ENCODE results near the gene DMD. TPM values are rescaled to one million over a fixed set of nuclear protein-coding genes. Genes with fewer than 3 reads are reported as not detected.
A peak's percentile ranks its signal among the peaks of the same experiment; 100 is the strongest.

The DMD gene
- total RNA-seq, 2 experiments from 2014 or later, result 0.85 to 1.8 TPM

DNA sequence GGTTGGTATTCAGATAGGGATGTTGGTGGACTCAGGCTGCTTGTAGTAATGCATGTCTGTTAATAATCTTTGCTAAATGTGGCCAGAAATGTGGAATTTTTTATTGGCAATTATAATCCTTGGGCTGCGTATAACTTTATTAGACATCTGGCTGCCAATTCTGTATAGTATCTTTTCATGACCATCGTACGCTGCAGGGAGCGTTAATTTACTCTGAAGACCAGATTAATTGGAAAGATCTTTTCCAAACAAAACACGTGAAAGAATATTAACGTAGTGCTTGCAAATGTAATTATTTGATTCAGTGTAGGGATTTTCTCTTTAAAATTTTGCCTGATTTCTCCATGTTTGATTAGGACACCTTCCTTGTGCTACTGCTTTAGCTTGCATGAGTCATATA lies 2100.7 kb downstream of the DMD start:
- Mint-ChIP-seq H3K9me3 (ENCODE audit: low read depth) (no peaks in the 10 kb centered on the region), H3K27ac (no peak overlapping the region), H3K27me3 (peaks cover 7% of the 10 kb centered on the region), H3K4me1 (peaks cover 8% of the 10 kb centered on the region), H3K36me3 (ENCODE audit: low read depth) (no peaks in the 10 kb centered on the region), H3K4me3 (no peak overlapping the region)
- intact Hi-C loops (cut with DNase I, micrococcal nuclease), result loop anchor here in 1 of 2 experiments (5.0 kb wide), 1 partner anchor 53 kb away; no protein-coding TSS in a partner anchor
- no peak for DNase-seq
- ChIA-PET CTCF (no interaction called here), POLR2A (no interaction called here)
- no peak for ATAC-seq

DNA sequence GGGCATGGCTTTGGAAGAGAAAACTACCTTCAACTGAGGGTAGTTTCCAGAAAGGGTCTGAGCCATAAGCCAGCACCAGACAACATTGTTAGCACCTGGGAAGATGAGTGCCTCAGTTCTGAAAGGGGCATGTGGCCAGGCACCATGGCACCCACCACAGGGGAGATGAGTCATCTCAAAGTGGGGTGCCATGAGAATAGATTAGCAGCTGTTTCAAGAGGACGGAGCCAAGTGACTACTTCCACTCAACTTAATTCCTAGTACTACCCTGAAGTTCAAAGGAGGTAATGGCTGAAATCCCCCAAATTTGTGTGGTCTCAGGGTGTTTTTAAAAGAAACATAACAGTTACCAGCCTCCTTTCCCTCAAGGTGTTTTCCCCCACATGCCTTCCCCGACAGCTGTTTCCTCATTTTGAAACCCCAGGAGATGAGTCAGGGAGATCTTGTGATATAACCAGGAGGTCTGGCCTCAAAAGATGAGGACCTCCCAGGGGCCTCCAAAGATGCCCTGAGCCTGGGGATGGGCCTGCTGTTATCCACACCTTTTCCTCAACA lies 2111.7 kb downstream of the DMD start:
- DNase-seq (peak; percentile 75), ATAC-seq (peak; percentile 94)
- Mint-ChIP-seq H3K4me3 (no peak overlapping the region), H3K27ac (peak overlapping the region; percentile 60), H3K4me1 (peaks cover 11% of the 10 kb centered on the region), H3K36me3 (ENCODE audit: low read depth) (no peaks in the 10 kb centered on the region), H3K9me3 (ENCODE audit: low read depth) (no peaks in the 10 kb centered on the region), H3K27me3 (no peaks in the 10 kb centered on the region)
- POLR2A ChIA-PET, result no interaction called here
- intact Hi-C loops (cut with DNase I, micrococcal nuclease), result loop anchor here (1.0 to 5.0 kb wide), 3 partner anchors 37 to 441 kb away; no protein-coding TSS in a partner anchor
- CTCF ChIA-PET, result interaction anchor here (0.7 to 1.2 kb wide), 4 partner anchors 10 to 274 kb away, joined by 3 to 4 read pairs (median 4); no protein-coding TSS in a partner anchor

DNA sequence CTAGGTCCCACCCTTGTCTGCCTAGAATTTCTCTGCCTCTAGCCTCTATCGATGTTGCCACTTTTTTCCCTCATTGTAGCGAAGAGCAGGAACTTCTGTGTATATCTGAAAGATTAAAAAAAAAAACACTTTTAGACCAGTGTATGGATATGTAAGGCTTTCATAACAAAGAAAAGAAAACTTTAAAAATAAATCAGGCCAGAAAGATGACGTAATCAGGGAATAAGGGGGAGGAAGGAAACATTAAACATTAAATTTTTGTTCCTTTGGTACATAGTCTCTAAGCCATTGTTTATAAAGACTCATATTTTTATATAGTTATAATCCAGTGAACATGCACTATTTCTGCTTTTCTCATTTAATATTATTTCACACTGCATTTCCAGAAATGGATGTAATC lies 2113.3 kb downstream of the DMD start:
- ChIA-PET POLR2A (no interaction called here), CTCF (no interaction called here)
- intact Hi-C loops (cut with DNase I, micrococcal nuclease), result loop anchor here (2.0 to 5.0 kb wide), 2 partner anchors 36 to 439 kb away; no protein-coding TSS in a partner anchor
- no peaks in the 10 kb centered on the region for H3K27me3 Mint-ChIP-seq
- H3K4me1 Mint-ChIP-seq, result peaks cover 13% of the 10 kb centered on the region
- ATAC-seq (no peak), DNase-seq (no peak)
- no peak overlapping the region for H3K4me3 Mint-ChIP-seq
- no peak overlapping the region for H3K27ac Mint-ChIP-seq
- no peaks in the 10 kb centered on the region for H3K9me3 Mint-ChIP-seq (ENCODE audit: low read depth)
- no peaks in the 10 kb centered on the region for H3K36me3 Mint-ChIP-seq (ENCODE audit: low read depth)

DNA sequence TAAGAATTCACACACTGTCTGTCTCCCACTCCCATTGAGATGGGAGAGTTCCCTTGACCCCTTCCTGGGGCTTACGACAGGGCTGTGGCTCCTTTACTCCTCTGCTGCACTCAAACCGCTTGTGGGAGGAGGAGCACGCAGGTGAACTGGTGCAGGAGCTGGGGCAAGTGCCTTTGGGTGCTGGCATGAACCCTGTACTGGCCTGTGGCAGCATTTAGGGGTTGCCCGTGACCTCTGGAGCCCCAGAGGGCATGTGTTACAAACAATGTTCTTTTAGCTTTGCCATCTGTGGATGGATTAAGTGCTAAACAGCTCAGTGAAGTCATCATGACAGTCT lies 2117.7 kb downstream of the DMD start:
- ChIA-PET CTCF (no interaction called here), POLR2A (no interaction called here)
- intact Hi-C loops (cut with DNase I, micrococcal nuclease), result no loop called here

DNA sequence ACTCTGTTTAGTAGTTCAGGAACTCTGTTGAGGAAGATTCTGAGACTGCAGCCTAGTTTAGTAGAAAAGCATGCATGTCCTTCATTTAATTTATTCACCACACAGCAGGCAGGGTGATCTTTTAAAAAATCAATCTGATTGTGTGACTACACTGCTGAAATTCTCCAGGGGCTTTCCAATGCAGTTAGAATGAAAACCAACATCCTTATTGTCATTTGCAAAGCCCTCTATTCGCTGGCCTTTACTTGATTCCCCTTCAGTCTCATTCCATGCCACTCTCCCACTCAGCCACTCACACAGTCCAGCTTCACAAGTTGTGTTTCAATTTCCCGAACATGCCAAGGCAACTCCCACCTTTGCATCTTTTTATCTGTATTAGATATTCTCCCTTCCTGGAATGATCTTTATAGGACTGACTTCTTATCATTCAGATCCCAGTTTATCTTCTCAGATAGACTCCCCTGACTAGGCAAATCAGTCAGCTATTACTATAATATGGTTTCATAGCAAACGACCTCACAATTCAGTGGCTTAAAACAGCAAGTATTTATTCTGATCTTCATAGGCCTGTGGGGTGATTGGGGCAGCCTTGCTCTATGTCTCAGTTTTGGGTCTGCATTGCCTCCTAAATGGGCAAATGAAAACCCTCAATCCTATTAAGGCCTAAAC lies 2118.2 kb downstream of the DMD start:
- ATAC-seq (peak; percentile 60), DNase-seq (no peak)
- no peaks in the 10 kb centered on the region for H3K27me3 Mint-ChIP-seq
- H3K4me1 Mint-ChIP-seq, result peaks cover 3% of the 10 kb centered on the region
- intact Hi-C loops (cut with DNase I, micrococcal nuclease), result no loop called here
- POLR2A ChIA-PET, result no interaction called here
- no peaks in the 10 kb centered on the region for H3K9me3 Mint-ChIP-seq (ENCODE audit: low read depth)
- no peak overlapping the region for H3K4me3 Mint-ChIP-seq
- CTCF ChIA-PET, result no interaction called here
- H3K36me3 Mint-ChIP-seq (ENCODE audit: low read depth), result no peaks in the 10 kb centered on the region
- no peak overlapping the region for H3K27ac Mint-ChIP-seq

More for the DNA sequence above, 2117.7 kb downstream of the DMD start:
- H3K4me1 Mint-ChIP-seq, result peaks cover 5% of the 10 kb centered on the region
- no peak for DNase-seq
- no peaks in the 10 kb centered on the region for H3K36me3 Mint-ChIP-seq (ENCODE audit: low read depth)
- ATAC-seq, result no peak
- H3K4me3 Mint-ChIP-seq, result no peak overlapping the region
- no peak overlapping the region for H3K27ac Mint-ChIP-seq
- no peaks in the 10 kb centered on the region for H3K9me3 Mint-ChIP-seq (ENCODE audit: low read depth)
- H3K27me3 Mint-ChIP-seq, result no peaks in the 10 kb centered on the region

DNA sequence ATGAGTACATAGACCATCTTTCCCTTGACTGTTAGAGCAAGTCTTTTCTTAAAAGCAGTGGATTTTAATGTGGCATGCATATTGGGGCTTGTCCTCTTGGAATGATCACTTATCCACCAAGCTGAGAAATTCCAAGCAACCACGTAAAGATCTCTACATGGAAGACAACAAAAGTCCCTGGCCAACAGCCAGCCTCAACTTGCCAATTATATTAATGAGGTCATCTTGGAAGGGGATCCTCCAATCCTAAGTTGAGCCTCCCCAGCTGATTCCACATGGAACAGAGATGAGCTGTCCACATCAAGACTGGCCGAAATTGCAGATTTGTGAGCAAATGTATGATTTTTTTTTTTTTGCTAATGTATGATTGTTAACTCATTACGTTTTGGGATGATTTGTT lies 2118.9 kb downstream of the DMD start:
- no peak for DNase-seq
- H3K4me3 Mint-ChIP-seq, result no peak overlapping the region
- POLR2A ChIA-PET, result no interaction called here
- CTCF ChIA-PET, result no interaction called here
- peaks cover 3% of the 10 kb centered on the region for H3K4me1 Mint-ChIP-seq
- no peaks in the 10 kb centered on the region for H3K36me3 Mint-ChIP-seq (ENCODE audit: low read depth)
- no peaks in the 10 kb centered on the region for H3K9me3 Mint-ChIP-seq (ENCODE audit: low read depth)
- intact Hi-C loops (cut with DNase I, micrococcal nuclease), result no loop called here
- H3K27me3 Mint-ChIP-seq, result no peaks in the 10 kb centered on the region
- no peak overlapping the region for H3K27ac Mint-ChIP-seq
- no peak for ATAC-seq

DNA sequence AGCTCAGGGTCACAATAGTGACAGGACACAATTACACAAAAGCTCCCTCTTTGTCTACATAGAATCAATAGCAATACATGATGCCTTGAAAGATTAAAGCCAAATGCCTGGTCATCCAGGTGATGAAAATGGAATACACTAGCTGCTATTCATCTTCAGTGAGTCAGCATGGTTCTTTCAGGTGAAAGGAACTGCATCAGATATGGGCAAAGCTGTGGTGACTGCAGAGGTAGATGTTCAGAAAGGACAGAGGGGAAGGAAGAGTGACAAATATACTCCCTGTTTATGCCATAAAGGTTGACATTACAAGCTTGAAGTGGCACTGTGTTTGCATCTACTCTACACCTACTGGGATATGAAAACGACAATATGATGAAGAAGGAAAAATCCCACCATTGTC lies 2119.5 kb downstream of the DMD start:
- peak; percentile 49 for ATAC-seq
- peaks cover 3% of the 10 kb centered on the region for H3K4me1 Mint-ChIP-seq
- H3K9me3 Mint-ChIP-seq (ENCODE audit: low read depth), result no peaks in the 10 kb centered on the region
- no peak overlapping the region for H3K4me3 Mint-ChIP-seq
- no peak overlapping the region for H3K27ac Mint-ChIP-seq
- POLR2A ChIA-PET, result no interaction called here
- H3K27me3 Mint-ChIP-seq, result no peaks in the 10 kb centered on the region
- CTCF ChIA-PET, result no interaction called here
- intact Hi-C loops (cut with DNase I, micrococcal nuclease), result no loop called here
- no peaks in the 10 kb centered on the region for H3K36me3 Mint-ChIP-seq (ENCODE audit: low read depth)
- no peak for DNase-seq

DNA sequence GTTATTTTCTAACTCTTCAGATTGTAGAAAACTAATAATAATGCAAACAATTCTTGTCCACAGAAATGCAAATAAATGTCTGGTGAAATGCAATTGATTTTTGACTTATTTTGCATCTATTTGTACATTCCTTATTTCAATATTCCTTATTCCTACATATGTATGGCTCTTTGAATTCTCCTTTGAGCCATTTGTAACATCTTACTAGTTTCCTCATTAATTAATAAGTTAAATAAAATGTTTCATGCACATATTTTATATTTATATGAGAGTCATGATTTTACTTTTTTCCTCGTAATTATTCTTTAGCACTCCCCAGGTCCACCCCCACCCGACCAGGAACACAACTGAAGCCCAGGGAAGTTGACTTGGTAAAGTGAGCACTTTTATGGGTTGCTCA lies 2136.8 kb downstream of the DMD start:
- no peak for ATAC-seq
- POLR2A ChIA-PET, result no interaction called here
- H3K4me3 Mint-ChIP-seq, result no peak overlapping the region
- CTCF ChIA-PET, result no interaction called here
- intact Hi-C loops (cut with DNase I, micrococcal nuclease), result no loop called here
- no peak for DNase-seq
- H3K27ac Mint-ChIP-seq, result no peak overlapping the region
- no peaks in the 10 kb centered on the region for H3K36me3 Mint-ChIP-seq (ENCODE audit: low read depth)
- H3K9me3 Mint-ChIP-seq (ENCODE audit: low read depth), result peaks cover 5% of the 10 kb centered on the region
- H3K4me1 Mint-ChIP-seq, result peaks cover 11% of the 10 kb centered on the region
- no peaks in the 10 kb centered on the region for H3K27me3 Mint-ChIP-seq

DNA sequence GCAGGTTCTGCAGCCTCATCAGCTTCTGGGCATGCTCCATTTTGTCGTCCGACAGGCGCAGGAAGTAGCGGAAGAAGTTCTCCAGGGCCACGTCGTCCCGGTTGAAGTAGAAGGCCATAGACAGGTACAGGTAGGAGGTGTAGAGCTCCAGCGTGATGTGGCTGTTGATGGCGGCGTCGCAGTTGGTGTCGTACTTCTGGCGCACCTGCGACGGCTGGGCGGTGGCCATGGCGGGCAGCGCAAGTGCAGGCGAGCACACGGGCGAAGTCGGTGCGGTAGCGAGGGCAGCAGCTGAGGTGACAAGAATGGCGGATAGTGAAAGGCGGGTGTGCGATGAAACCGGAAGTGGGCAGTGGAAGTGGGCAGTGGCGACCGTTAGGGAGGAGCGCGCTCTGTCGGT lies 2139.6 kb downstream of the DMD start, which contains the start of gene FTHL17:
Gene FTHL17, minus strand, starts transcription at position 317 of the 400 bp plus-strand sequence. Its CDS starts 88 bp downstream, at position 229.
- Mint-ChIP-seq H3K27ac (no peak within 1 kb of the TSS), H3K4me3 (no peak within 1 kb of the TSS), H3K9me3 (ENCODE audit: low read depth) (peaks cover 5% of the 10 kb centered on the region), H3K27me3 (no peaks in the 10 kb centered on the region), H3K36me3 (ENCODE audit: low read depth) (no peaks in the 10 kb centered on the region), H3K4me1 (peaks cover 23% of the 10 kb centered on the region)
- DNase-seq, result no peak
- ChIA-PET CTCF (no interaction called here), POLR2A (no interaction called here)
- ATAC-seq, result no peak
- intact Hi-C loops (cut with DNase I, micrococcal nuclease), result no loop called here

DNA sequence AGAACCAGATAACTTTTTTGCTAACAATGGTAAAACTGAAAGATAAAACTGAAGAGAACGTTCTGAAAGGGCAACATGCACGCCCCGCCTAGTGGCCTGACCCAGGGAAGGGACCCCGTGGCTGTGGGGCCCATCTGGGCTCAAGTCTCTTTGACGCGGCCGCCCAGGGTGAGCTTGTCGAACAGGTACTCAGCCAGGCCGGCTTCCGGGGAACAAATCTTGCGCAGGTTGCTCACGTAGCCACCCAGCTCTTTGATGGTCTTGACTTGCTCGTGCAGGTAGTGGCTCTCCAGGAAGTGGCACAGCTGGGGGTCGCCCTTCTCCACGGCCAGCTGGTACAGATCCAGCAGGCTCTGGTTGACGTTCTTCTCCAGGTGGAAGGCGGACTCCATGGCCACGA lies 2140.1 kb downstream of the DMD start:
- H3K27me3 Mint-ChIP-seq, result no peaks in the 10 kb centered on the region
- ChIA-PET POLR2A (no interaction called here), CTCF (no interaction called here)
- intact Hi-C loops (cut with DNase I, micrococcal nuclease), result no loop called here
- peaks cover 5% of the 10 kb centered on the region for H3K9me3 Mint-ChIP-seq (ENCODE audit: low read depth)
- no peaks in the 10 kb centered on the region for H3K36me3 Mint-ChIP-seq (ENCODE audit: low read depth)
- H3K4me3 Mint-ChIP-seq, result no peak overlapping the region
- H3K27ac Mint-ChIP-seq, result no peak overlapping the region
- no peak for DNase-seq
- H3K4me1 Mint-ChIP-seq, result peaks cover 23% of the 10 kb centered on the region
- no peak for ATAC-seq

DNA sequence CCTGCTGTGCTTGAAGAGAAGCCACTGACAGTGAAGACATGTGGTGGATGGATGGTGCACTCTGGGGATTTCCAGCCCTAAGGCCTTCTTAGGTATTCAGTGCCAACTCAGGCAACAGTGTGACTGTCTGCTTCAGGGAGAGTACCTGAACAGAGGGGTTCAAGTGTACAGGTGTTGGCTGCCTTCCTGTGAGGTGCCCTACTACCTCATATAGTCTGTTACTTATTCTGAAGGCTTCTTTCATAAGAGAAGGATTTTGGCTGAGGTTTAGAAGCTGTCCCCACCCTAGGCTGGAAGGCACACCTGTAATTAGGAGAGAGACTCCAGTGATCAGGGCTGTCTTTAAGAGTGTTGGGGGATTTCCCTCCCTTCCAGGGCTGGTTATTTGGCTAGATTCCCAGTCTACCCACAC lies 2141.3 kb downstream of the DMD start:
- ChIA-PET CTCF (interaction anchor here (1.1 kb wide), 1 partner anchor 26 kb away, joined by 3 read pairs; no protein-coding TSS in a partner anchor), POLR2A (no interaction called here)
- Mint-ChIP-seq H3K4me3 (no peak overlapping the region), H3K27me3 (no peaks in the 10 kb centered on the region), H3K4me1 (peaks cover 23% of the 10 kb centered on the region), H3K36me3 (ENCODE audit: low read depth) (no peaks in the 10 kb centered on the region), H3K27ac (peak overlapping the region; percentile 47), H3K9me3 (ENCODE audit: low read depth) (peaks cover 5% of the 10 kb centered on the region)
- intact Hi-C loops (cut with DNase I, micrococcal nuclease), result no loop called here
- peak; percentile 54 for DNase-seq
- peak; percentile 96 for ATAC-seq
